AG04450 (cell line): ENCODE data around the gene COBL. TPM values are rescaled to one million over a fixed set of nuclear protein-coding genes. Genes with fewer than 3 reads are reported as not detected.

Experiments used
- CTCF ChIA-PET: fragments of 300-600, 350-600 bp; formaldehyde crosslinking; extraction: SDS; loops from one replicate; lab custom pipeline; 2022; ENCODE audit warnings: antibody characterized with exemption, inconsistent platforms; lab: Charles Lee
- POLR2A ChIA-PET: fragments of 350-600 bp; formaldehyde crosslinking; extraction: SDS; loops from one replicate; lab custom pipeline; 2021; ENCODE audit warnings: antibody characterized with exemption, inconsistent platforms; lab: Yijun Ruan, JAX
- DNase-seq: peaks from one replicate; pipeline ENCODE4 v3.0.0-alpha.2; 2011; ENCODE audit warnings: low read depth, low spot score
- H3K27ac ChIP-seq: one replicate; pipeline ENCODE4 v1.5.1; 2012; ENCODE audit warnings: low read depth, low read length, control low read depth
- H3K27me3 ChIP-seq: one replicate; pipeline ENCODE4 v1.6.0; 2012; ENCODE audit warnings: low read length; ENCODE audit not compliant: control insufficient read depth, insufficient read depth
- H3K4me3 ChIP-seq: 2 replicates; pipeline ENCODE4 v1.5.1; 2011; ENCODE audit warnings: mild to moderate bottlenecking, low read depth, low read length, control low read depth
- H3K9me3 ChIP-seq: 2 replicates; pipeline ENCODE4 v1.5.1; 2012; ENCODE audit warnings: low read length; ENCODE audit not compliant: control insufficient read depth, insufficient read depth
- polyA plus RNA-seq: library from polyadenylated mRNA; depleted of rRNA; stranded (reverse); fragments of >200 nt; gene quantifications from 2 replicates; pipeline ENCODE4 v1.2.3, GENCODE V29; 2011
- TF ChIP-seq, protein P1 (sequence below): IDR thresholded peaks from 2 replicates; pipeline ENCODE4 v1.5.1; 2011; ENCODE audit warnings: low read depth, low read length, control low read depth, inconsistent platforms

COBL gene
- polyA plus RNA-seq, 1 experiment, result 0.06 TPM

DNA sequence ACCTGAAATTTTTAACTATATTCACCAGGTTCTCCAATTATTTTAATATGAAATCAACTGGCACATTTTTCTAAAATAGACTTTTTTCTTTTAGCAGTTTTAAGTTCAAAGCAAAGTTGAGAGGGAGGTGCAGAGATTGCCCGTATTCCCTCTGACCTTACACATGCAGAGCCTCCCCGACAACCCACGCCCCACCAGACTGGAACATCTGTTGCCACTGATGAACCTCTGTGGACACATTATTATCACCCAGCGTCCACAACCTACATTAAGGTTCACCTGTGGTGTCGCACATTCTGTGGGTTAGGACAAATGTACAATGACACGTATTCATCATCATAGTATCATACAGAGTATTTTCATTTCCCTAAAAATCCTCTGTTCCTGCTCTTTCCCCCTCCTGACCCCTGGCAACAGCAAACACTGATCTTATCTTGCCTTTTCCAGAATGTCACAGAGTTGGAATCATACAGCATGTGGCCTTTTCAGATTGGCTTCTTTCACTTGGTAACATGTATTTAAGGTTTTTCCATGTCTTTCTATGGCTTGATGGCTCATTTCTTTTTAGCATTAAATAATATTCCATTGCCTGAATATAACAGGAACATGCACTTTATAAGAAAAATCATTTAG, 37.1 kb downstream of the COBL start:
- Histone ChIP-seq H3K27ac (no peak overlapping the region), H3K27me3 (no peaks in the 10 kb centered on the region), H3K9me3 (no peaks in the 10 kb centered on the region), H3K4me3 (no peak overlapping the region)
- ChIA-PET POLR2A (no interaction called here), CTCF (no interaction called here)
- DNase-seq, result no peak
- TF ChIP-seq, protein P1, sequence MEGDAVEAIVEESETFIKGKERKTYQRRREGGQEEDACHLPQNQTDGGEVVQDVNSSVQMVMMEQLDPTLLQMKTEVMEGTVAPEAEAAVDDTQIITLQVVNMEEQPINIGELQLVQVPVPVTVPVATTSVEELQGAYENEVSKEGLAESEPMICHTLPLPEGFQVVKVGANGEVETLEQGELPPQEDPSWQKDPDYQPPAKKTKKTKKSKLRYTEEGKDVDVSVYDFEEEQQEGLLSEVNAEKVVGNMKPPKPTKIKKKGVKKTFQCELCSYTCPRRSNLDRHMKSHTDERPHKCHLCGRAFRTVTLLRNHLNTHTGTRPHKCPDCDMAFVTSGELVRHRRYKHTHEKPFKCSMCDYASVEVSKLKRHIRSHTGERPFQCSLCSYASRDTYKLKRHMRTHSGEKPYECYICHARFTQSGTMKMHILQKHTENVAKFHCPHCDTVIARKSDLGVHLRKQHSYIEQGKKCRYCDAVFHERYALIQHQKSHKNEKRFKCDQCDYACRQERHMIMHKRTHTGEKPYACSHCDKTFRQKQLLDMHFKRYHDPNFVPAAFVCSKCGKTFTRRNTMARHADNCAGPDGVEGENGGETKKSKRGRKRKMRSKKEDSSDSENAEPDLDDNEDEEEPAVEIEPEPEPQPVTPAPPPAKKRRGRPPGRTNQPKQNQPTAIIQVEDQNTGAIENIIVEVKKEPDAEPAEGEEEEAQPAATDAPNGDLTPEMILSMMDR, result no peak

DNA sequence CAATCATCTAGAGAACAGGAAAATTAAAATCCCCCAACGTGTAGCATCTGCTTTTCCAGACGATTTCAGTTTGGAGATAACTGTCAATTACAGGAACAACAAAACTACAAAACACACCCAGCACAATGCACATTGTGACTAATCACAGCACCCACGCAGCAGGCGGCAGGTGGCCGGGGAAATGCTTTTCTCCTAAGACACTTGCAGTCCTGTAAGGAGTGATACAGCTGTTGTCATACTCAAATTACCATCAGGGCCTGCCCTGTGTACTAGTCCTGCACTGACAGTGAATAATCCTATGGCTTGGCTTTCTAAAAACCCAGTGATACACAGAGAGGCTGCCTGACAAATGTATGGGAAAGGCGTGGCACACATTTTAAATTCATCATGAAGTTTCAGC, 37.8 kb downstream of the COBL start:
- TF ChIP-seq, protein P1, result no peak
- DNase-seq, result no peak
- POLR2A ChIA-PET, result no interaction called here
- H3K27ac ChIP-seq, result no peak overlapping the region
- H3K4me3 ChIP-seq, result no peak overlapping the region
- H3K27me3 ChIP-seq, result no peaks in the 10 kb centered on the region
- H3K9me3 ChIP-seq, result no peaks in the 10 kb centered on the region
- CTCF ChIA-PET, result no interaction called here

DNA sequence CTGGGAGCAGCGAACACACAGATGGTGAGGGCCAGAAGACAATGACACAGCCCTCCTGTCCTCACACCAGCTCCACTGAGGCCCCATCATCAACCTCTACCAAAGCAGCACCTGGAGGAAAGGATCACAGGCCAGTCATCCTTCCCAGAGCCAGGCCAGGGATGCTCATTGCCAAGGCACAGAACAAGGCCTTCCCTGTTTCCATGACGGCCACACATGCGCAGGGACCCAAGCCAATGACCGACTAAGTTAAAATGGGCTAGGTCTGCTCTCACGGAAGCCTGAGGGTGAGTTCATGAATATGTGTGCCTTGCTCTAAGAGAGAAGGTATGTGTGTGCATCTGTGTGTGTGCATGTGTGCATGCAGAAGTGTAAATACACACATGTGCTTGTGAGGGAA, 39.6 kb downstream of the COBL start:
- H3K27me3 ChIP-seq, result no peaks in the 10 kb centered on the region
- no peak overlapping the region for H3K4me3 ChIP-seq
- ChIA-PET CTCF (no interaction called here), POLR2A (no interaction called here)
- TF ChIP-seq, protein P1, result no peak
- no peak for DNase-seq
- no peak overlapping the region for H3K27ac ChIP-seq
- no peaks in the 10 kb centered on the region for H3K9me3 ChIP-seq

DNA sequence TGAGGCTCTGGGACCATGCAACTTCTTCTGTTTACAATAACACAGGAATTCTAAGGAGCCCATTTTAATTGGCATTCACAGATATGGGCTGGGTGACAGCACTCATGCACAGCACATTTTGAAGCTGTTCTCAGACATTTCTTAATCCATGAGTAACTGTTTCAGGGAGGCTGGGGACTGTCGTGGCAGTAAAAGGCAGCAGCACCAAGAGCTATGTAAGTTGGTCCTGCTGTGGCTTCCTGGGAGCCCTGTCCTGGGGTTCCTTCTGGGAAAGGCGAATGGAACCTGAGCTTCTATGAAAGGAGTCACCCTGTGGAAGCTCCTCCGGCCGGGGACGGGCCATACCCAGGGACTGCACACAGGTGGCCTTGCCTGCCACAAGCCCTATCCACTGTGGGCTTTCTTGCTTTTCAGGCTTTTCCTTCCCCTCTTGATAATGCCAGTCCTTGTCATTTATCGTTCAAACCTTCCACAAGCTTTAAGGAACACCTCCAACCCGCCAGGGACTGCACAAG, 40.5 kb downstream of the COBL start:
- ChIA-PET POLR2A (no interaction called here), CTCF (no interaction called here)
- Histone ChIP-seq H3K4me3 (no peak overlapping the region), H3K27me3 (no peaks in the 10 kb centered on the region), H3K9me3 (no peaks in the 10 kb centered on the region), H3K27ac (no peak overlapping the region)
- TF ChIP-seq, protein P1, result no peak
- DNase-seq, result no peak

DNA sequence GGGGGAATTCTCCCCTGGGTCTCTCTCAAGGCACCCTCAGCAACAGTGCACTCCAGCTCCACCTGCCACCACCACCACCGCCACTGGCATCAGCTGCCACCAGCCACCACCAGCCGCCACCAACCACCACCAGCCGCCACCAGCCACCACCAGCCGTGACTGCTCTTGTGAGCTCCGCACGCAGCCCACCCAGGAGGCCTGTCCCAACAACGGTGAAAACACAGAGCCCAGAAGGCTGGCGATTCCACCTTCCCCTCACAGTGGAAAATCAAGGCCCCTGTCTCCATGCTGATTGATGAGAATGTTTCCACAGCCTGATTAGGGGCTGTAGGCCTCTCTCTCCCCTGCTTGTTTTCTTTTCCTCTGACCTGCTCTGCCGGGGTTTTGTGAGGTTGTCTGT, 41.1 kb downstream of the COBL start:
- ChIA-PET POLR2A (no interaction called here), CTCF (no interaction called here)
- DNase-seq, result no peak
- no peak overlapping the region for H3K4me3 ChIP-seq
- no peak overlapping the region for H3K27ac ChIP-seq
- TF ChIP-seq, protein P1, result no peak
- no peaks in the 10 kb centered on the region for H3K27me3 ChIP-seq
- no peaks in the 10 kb centered on the region for H3K9me3 ChIP-seq
